Measurements from ENCODE around the gene RNF114.
"Not testable (repeated sequence)": the region's sequence is repeated elsewhere in the genome, so short reads cannot be mapped to it uniquely, and the experiment has no call there.

RNF114 gene

DNA sequence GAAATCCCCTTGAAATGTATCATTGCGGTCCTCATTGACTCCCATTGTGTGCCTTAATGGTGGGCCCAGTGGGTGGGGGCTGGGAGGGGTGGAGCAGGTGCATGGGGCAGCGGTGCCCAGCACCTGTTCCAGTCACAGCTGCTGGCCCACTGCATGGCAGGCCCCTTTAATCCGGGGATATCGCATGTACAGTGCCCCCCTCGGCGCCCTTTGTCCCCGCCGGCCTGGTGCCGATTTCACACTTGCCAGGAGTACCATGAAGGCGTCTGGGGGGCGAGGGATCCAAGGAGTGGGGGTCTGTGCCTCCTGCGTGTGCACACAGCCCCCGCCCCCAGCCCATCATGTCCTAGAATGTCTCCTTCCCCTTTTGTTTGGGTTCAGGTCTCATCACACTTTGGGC is 49.4 kb downstream of the RNF114 start:
- no peak for DNase-seq (ENCODE audit: low read depth)

GRCh38 chr20:49986049-49986448 is 49.9 kb downstream of the RNF114 start:
- DNase-seq (ENCODE audit: low read depth): no peak

- DNase-seq (ENCODE audit: low read depth): no peak
Measured at GRCh38 chr20:49987015-49987867, 51.0 kb downstream of the RNF114 start.

DNA sequence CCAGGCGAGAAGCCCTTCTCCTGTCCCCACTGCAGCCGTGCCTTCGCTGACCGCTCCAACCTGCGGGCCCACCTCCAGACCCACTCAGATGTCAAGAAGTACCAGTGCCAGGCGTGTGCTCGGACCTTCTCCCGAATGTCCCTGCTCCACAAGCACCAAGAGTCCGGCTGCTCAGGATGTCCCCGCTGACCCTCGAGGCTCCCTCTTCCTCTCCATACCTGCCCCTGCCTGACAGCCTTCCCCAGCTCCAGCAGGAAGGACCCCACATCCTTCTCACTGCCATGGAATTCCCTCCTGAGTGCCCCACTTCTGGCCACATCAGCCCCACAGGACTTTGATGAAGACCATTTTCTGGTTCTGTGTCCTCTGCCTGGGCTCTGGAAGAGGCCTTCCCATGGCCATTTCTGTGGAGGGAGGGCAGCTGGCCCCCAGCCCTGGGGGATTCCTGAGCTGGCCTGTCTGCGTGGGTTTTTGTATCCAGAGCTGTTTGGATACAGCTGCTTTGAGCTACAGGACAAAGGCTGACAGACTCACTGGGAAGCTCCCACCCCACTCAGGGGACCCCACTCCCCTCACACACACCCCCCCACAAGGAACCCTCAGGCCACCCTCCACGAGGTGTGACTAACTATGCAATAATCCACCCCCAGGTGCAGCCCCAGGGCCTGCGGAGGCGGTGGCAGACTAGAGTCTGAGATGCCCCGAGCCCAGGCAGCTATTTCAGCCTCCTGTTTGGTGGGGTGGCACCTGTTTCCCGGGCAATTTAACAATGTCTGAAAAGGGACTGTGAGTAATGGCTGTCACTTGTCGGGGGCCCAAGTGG is 51.9 kb downstream of the RNF114 start:
- DNase-seq (ENCODE audit: low read depth): no peak

GRCh38 chr20:49989234-49990065 is 53.3 kb downstream of the RNF114 start:
- DNase-seq (ENCODE audit: low read depth): peak; percentile 67

- no peak for DNase-seq (ENCODE audit: low read depth)
Measured at GRCh38 chr20:49990271-49990720, 54.1 kb downstream of the RNF114 start.

- DNase-seq (ENCODE audit: low read depth): no peak
Measured at GRCh38 chr20:49993301-49993751, 57.1 kb downstream of the RNF114 start.

DNA sequence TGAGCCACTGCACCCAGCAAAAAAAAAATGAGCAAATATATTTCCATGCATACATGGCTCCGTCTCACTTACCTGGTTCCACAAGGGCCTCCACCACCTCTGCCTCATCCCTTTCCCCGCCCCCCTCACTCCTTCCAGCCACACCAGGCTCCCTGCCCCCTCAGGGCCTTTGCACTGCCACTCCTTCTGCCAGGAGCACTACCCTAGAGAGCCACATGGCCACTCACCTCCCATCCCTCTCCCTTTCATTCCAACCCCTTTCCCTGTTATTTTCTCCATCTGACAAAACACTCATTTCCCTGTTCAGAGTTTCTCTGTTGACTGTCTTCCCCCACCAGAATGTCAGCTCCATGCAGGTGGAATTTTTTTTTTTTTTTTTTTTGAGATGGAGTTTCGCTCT is 59.4 kb downstream of the RNF114 start:
- no peak for DNase-seq (ENCODE audit: low read depth)

DNA sequence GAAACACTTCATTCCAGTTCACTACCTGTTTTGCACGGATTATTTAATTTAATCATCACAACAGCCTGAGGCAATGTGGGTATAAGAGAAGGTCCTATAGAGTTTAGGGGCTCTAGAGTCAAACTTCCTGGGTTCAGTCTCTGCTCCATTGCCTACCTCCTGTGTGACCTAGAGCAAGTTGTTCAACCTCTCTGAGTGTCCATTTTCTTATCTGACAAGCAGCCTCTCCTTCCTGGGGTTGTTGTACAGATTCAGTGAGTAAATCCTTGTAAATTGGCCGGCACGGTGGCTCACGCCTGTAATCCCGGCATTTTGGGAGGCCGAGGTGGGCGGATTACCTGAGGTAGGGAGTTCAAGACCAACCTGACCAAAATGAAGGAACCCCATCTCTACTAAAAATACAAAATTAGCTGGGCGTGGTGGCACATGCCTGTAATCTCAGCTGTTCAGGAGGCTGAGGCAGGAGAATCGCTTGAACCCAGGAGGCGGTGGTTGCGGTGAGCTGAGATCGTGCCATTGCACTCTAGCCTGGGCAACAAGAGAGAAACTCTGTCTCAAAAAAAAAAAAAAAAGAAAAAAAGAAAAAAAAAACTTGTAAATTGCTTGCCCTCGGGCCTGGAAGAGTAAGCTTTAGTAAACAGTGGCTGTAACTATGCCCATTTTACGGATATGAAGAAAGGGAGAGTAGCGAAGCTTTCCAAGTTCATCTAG is 62.4 kb downstream of the RNF114 start:
- not testable (repeated sequence) for DNase-seq (ENCODE audit: low read depth)

- no peak for DNase-seq (ENCODE audit: low read depth)
Measured at GRCh38 chr20:49999329-49999728, 63.1 kb downstream of the RNF114 start.

GRCh38 chr20:50000548-50001222 is 64.5 kb downstream of the RNF114 start:
- DNase-seq (ENCODE audit: low read depth): not testable (repeated sequence)

- no peak for DNase-seq (ENCODE audit: low read depth)
Measured at GRCh38 chr20:50001784-50002311, 65.7 kb downstream of the RNF114 start.

DNA sequence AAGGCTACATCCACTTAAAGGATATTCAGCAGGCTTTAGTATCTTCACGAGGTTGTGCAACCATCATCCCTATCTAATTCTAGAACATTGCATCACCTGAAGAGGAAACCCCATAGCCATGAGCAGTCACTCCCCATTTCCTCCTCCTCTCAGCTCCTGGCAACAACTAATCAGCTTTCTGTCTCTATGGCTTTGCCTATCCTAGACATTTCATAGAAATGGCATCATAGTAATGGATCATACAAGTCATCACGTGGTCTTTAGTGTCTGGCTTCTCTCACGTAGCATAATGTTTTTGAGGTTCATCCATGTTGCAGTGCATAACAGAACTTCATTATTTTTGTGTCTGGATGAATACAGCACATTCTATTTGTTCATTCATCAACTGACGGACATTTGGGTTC is 67.1 kb downstream of the RNF114 start:
- no peak for DNase-seq (ENCODE audit: low read depth)
